D721Med (cell line): ENCODE data around the gene METAP1D.

Experiments
- DNase-seq: peaks from one replicate; pipeline ENCODE4 v3.0.0; 2011; ENCODE audit warnings: low spot score; ENCODE audit not compliant: insufficient read length
- FAIRE-seq: peaks from 2 replicates; lab custom pipeline; 2011; peaks lifted over from hg19 to GRCh38; lab: Jason Lieb, UNC
- CTCF ChIP-seq: IDR thresholded peaks from 2 replicates; pipeline ENCODE4 v1.5.1; 2012; ENCODE audit warnings: mild to moderate bottlenecking, control low read depth; ENCODE audit not compliant: insufficient read depth; ENCODE audit errors: missing control alignments

Gene METAP1D

GRCh38 chr2:172100080-172100934, 100.6 kb downstream of the METAP1D start:
- DNase-seq (peak; percentile 18), FAIRE-seq (no peak)
- TF ChIP-seq CTCF, result no peak

GRCh38 chr2:172100935-172101820, 101.4 kb downstream of the METAP1D start:
- TF ChIP-seq CTCF, result no peak
- no peak for FAIRE-seq
- DNase-seq, result peak; percentile 18

GRCh38 chr2:172101821-172102390, 102.2 kb downstream of the METAP1D start:
- no peak for DNase-seq
- no peak for TF ChIP-seq CTCF
- FAIRE-seq, result no peak

- FAIRE-seq (no peak), DNase-seq (peak; percentile 67)
- no peak for TF ChIP-seq CTCF
These were observed 102.9 kb downstream of the METAP1D start, which contains the start of gene DLX2 for GRCh38 chr2:172102391-172103359. Gene DLX2, minus strand, starts transcription at chr2:172102900. Its CDS starts 362 bp downstream, at chr2:172102538.

- peak; percentile 83 for TF ChIP-seq CTCF
- FAIRE-seq (no peak), DNase-seq (peak; percentile 76)
These were observed 103.9 kb downstream of the METAP1D start for GRCh38 chr2:172103471-172104272.
